NCI-H2196 treated with DMSO at 0.1 percent for 48 hours (cell line): ENCODE results near the gene EFNA3.

ENCODE experiments used
- DNase-seq: peaks from one replicate; lab custom pipeline; 2025; ENCODE audit not compliant: unreplicated experiment; lab: John Stamatoyannopoulos, UW

Gene EFNA3

DNA sequence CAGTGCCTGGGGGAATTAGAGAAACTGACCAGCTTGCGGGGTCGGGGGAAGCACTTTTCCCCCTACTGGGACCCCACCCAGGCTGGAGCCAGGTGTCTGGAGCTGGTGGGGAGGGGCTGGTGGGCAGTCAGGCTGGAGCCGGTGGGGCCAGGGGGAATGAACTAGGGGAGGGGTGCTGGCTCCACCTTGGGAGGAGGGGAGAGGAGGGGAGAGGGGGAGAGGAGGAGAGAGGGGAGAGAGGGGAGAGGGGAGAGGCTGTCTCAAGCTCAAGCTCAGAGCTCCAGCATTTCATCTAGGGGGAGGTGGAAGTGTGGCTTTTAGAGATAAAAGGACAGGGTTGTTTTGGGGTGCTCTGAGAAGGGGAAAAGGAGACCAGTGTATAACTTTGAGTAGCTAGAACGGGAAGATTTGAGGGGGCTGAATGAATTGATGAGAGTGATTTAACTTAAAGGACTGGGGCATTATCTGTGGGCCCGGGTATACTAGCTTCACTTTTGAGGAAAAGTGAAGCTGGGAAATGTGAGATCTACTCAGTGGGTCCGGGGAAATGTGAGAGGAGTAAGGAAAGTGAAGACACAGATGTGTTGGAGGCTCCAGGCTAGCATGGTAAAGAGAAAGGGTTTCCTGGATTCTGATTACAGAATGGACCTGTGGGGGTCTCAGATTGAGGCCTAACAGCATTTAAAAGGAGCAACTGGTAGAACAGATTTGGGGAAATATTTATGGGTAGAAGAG lies 51.8 kb downstream of the EFNA3 start:
- DNase-seq: no peak

DNA sequence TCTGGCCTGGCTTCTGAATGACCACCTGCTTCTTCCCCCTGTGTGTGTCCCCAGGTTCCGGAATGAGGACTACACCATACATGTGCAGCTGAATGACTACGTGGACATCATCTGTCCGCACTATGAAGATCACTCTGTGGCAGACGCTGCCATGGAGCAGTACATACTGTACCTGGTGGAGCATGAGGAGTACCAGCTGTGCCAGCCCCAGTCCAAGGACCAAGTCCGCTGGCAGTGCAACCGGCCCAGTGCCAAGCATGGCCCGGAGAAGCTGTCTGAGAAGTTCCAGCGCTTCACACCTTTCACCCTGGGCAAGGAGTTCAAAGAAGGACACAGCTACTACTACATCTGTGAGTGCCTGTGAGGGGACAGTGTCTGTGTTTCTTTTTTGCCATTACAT lies 52.6 kb downstream of the EFNA3 start:
- DNase-seq: no peak

DNA sequence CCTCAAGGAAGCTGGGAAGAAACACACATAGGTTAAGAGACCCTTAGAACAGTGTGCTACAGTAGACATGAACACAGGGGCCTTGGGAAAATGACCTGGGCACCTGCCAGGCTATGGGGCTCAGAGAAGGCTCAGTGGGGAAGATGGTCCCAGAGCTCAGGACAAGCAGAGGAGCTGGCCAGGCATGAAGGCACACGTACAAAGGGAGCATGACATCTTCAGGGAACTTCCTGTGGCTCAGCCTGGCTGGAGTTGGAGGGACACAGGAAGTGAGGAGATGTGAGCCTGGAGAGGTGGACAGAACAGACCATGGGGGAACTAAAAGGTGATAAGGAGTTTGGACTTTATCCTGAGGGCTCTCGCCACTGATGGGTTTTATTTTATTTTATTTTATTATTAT lies 53.2 kb downstream of the EFNA3 start:
- no peak for DNase-seq

DNA sequence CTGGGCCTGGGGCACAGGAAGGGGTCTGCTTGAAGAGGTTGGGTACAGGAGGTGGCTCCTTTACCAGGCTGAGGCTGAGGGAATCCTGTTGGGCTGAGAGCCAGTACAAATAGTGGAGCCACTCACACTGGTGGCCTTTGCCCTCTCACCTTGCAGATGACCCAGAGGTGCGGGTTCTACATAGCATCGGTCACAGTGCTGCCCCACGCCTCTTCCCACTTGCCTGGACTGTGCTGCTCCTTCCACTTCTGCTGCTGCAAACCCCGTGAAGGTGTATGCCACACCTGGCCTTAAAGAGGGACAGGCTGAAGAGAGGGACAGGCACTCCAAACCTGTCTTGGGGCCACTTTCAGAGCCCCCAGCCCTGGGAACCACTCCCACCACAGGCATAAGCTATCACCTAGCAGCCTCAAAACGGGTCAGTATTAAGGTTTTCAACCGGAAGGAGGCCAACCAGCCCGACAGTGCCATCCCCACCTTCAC lies 55.2 kb downstream of the EFNA3 start:
- DNase-seq: no peak

DNA sequence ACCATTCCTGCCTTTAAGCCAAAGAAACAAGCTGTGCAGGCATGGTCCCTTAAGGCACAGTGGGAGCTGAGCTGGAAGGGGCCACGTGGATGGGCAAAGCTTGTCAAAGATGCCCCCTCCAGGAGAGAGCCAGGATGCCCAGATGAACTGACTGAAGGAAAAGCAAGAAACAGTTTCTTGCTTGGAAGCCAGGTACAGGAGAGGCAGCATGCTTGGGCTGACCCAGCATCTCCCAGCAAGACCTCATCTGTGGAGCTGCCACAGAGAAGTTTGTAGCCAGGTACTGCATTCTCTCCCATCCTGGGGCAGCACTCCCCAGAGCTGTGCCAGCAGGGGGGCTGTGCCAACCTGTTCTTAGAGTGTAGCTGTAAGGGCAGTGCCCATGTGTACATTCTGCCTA lies 55.7 kb downstream of the EFNA3 start:
- DNase-seq: no peak

DNA sequence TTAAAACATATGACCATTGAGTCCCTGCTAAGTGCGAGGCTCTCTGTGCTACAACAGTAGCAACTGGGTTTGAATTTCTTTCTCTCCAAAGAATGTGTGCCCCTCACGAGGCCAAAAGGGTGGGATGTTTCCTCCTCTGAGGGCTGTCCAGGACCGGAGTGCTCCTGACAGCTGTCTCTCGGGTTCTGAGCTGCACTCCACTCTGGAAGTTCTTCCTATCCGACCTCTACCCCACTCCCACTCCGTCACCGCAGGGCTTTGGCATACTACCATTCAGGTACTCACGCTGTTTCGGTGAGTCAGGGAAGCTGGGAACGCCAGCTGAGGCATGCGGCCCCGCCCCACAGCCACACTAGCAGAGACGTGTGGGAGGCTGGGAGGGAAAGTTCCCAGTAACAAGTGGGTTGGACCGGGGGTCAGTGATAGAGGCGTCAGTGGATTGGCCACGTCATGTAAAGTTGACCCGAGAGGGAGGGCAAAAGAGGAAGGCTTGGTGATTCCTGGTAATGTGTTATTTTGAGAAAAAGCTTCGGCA lies 56.3 kb downstream of the EFNA3 start:
- peak; percentile 46 for DNase-seq

DNA sequence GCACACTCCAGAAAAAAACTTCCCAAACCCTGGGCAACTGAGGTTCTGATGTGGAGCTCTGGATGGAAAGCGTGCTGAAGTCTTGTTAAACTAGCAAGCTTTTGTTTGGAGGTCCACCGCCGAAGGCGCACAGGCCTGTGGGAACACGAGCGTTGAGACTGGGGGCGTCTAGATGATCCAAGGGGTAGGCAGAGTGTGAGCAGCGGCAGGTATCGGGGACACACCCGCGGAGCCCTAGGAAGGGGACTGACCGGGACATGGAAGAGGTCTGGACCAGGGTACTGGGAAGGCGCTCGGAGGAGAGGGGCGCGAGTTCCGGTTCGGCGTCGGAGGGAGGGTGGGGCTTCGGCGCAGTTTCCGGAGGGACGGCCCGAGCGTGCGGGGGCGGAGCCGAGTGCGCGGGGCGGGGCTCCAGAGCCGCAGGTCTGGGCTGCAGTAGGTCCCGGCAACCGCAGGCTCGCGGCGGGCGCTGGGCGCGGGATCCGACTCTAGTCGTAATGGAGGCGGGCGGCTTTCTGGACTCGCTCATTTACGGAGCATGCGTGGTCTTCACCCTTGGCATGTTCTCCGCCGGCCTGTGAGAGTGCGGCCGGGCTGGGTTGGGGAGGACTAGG lies 56.9 kb downstream of the EFNA3 start, which contains the start of gene SLC50A1:
Gene SLC50A1 (plus strand): TSS at position 438 of the 614 bp plus-strand sequence. CDS start 60 bp downstream, at position 498.
- peak; percentile 91 for DNase-seq

DNA sequence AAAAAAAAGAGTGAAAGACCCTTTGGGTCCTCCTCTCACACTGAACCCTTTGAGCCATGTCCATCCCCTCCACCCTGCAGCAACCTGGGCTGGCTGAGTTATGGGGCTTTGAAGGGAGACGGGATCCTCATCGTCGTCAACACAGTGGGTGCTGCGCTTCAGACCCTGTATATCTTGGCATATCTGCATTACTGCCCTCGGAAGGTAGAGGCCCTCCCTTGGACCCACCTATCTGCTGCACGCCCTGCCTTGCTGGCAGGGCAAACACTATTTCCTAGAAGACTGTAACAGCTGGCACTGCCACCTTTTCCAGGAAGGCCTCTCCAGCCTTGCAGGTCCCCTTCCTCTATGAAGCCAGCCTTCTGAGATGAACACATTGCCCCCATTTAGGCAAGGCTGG lies 58.1 kb downstream of the EFNA3 start:
- DNase-seq: no peak
